Natural killer cell (primary cell): ENCODE data around the gene CACNA1C. TPM values are rescaled to one million over a fixed set of nuclear protein-coding genes. Genes with fewer than 3 reads are reported as not detected.
"Not testable (repeated sequence)": the region's sequence is repeated elsewhere in the genome, so short reads cannot be mapped to it uniquely, and the experiment has no call there.

ENCODE experiments used
- ATAC-seq, 3 donors: fragments of 150-1000 bp in 2 of 3; fragments of 200-7000 bp in 1 of 3; cut with Tn5 transposase; 1 replicate in 1 of 3; 2 replicates in 2 of 3; pipeline ENCODE4 v1.10.0; 2021; ENCODE audit warnings: mild to moderate bottlenecking in 2 of 3, moderate library complexity in 2 of 3
- DNase-seq, 2 donors: peaks; one replicate each; pipeline versions ENCODE4 v3.0.0 to v3.0.0-alpha.2; 2013 to 2021; ENCODE audit warnings: mixed read lengths in 1 of 2
- H3K27ac ChIP-seq: one replicate; pipeline ENCODE4 v1.5.1; 2013; ENCODE audit warnings: mild to moderate bottlenecking, low read length
- H3K27me3 ChIP-seq: one replicate; pipeline ENCODE4 v1.6.1; 2013; ENCODE audit warnings: low read length; ENCODE audit not compliant: control insufficient read depth, insufficient read depth
- H3K36me3 ChIP-seq: one replicate; pipeline ENCODE4 v1.6.1; 2013; ENCODE audit warnings: low read length; ENCODE audit not compliant: control insufficient read depth, insufficient read depth
- H3K4me1 ChIP-seq: one replicate; pipeline ENCODE4 v1.6.1; 2013; ENCODE audit warnings: low read length; ENCODE audit not compliant: control insufficient read depth, insufficient read depth
- H3K4me3 ChIP-seq: one replicate; pipeline ENCODE4 v1.5.1; 2013; ENCODE audit warnings: low read length
- H3K9me3 ChIP-seq: one replicate; pipeline ENCODE4 v1.6.1; 2013; ENCODE audit warnings: low read length; ENCODE audit not compliant: control insufficient read depth, insufficient read depth
- H3K27ac Mint-ChIP-seq, 2 donors: one replicate each; pipeline ENCODE4 v1.8.0; 2022; ENCODE audit warnings: mild to moderate bottlenecking in 2 of 2, mixed read lengths in 2 of 2, moderate library complexity in 1 of 2
- H3K27me3 Mint-ChIP-seq, 2 donors: one replicate each; pipeline ENCODE4 v1.8.0; 2022; ENCODE audit warnings: low read depth in 2 of 2, mixed read lengths in 2 of 2
- H3K36me3 Mint-ChIP-seq: one replicate; pipeline ENCODE4 v1.8.0; 2022; ENCODE audit warnings: mixed read lengths
- H3K4me1 Mint-ChIP-seq, 2 donors: one replicate each; pipeline ENCODE4 v1.8.0; 2022; ENCODE audit warnings: mixed read lengths in 2 of 2
- H3K4me3 Mint-ChIP-seq: one replicate; pipeline ENCODE4 v1.8.0; 2022; ENCODE audit warnings: mild to moderate bottlenecking, moderate library complexity, mixed read lengths
- H3K9me3 Mint-ChIP-seq, 2 donors: one replicate each; pipeline ENCODE4 v1.8.0; 2022; ENCODE audit warnings: mixed read lengths in 2 of 2
- WGBS: methylation state at CpG from one replicate; pipeline ENCODE4 v1.1.7; 2013; ENCODE audit warnings: missing lambda C conversion rate; ENCODE audit not compliant: insufficient coverage; 5-methylcytosine and 5-hydroxymethylcytosine counted together
- intact Hi-C: fragments of 100-400 bp; cut with micrococcal nuclease; formaldehyde crosslinking; loops from one replicate; pipeline ENCODE4 v1.14.2; 2022
- total RNA-seq, 4 donors: library from RNA; stranded (reverse); fragments of 120-200 nt in 1 of 4; gene quantifications; one replicate each; pipeline versions ENCODE4 v1.2.3 to v1.2.4, GENCODE V29; 2013 to 2022
- TF ChIP-seq, protein P1 (sequence below): fragments of 200-600 bp; IDR thresholded peaks from one replicate; pipeline ENCODE4 v1.8.0; 2022; ENCODE audit warnings: antibody characterized with exemption

The CACNA1C gene
- total RNA-seq, 3 donors from 2014 or later (not counting 1 experiment from before 2014, with no cell fraction given): 0.07 to 0.35 (median 0.08) TPM

DNA sequence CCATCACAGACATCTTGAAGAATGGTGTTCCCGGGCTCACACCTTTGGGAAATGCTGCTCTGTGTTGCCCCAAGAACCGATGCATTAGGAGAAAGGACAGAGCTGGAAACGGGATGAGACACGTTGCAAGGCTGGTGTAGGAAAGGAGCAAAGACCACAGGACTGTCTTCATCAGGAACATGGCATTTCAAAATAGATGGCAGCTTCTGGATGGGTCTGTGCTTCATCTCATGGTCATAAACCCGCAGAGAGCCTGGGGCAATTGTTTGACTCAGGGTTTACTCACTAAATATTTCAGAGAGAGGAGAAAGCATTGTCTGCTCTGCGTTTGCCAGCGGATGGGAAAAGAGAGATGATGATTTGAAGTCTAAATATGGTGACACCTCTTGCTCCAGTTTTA is 76.3 kb downstream of the CACNA1C start:
- Histone ChIP-seq H3K36me3 (no peaks in the 10 kb centered on the region), H3K27me3 (no peaks in the 10 kb centered on the region), H3K4me3 (no peak overlapping the region), H3K4me1 (no peaks in the 10 kb centered on the region), H3K9me3 (no peaks in the 10 kb centered on the region), H3K27ac (no peak overlapping the region)
- no peak overlapping the region for H3K4me3 Mint-ChIP-seq
- peaks cover 0 to 3% of the 10 kb centered on the region in 2 donors for H3K27me3 Mint-ChIP-seq
- no peaks in the 10 kb centered on the region for H3K4me1 Mint-ChIP-seq
- intact Hi-C loops: no loop called here
- TF ChIP-seq, protein P1, sequence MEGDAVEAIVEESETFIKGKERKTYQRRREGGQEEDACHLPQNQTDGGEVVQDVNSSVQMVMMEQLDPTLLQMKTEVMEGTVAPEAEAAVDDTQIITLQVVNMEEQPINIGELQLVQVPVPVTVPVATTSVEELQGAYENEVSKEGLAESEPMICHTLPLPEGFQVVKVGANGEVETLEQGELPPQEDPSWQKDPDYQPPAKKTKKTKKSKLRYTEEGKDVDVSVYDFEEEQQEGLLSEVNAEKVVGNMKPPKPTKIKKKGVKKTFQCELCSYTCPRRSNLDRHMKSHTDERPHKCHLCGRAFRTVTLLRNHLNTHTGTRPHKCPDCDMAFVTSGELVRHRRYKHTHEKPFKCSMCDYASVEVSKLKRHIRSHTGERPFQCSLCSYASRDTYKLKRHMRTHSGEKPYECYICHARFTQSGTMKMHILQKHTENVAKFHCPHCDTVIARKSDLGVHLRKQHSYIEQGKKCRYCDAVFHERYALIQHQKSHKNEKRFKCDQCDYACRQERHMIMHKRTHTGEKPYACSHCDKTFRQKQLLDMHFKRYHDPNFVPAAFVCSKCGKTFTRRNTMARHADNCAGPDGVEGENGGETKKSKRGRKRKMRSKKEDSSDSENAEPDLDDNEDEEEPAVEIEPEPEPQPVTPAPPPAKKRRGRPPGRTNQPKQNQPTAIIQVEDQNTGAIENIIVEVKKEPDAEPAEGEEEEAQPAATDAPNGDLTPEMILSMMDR: no peak
- no peaks in the 10 kb centered on the region for H3K9me3 Mint-ChIP-seq
- H3K27ac Mint-ChIP-seq: no peak overlapping the region
- no peaks in the 10 kb centered on the region for H3K36me3 Mint-ChIP-seq
- ATAC-seq (no peak), DNase-seq (no peak)
- WGBS: 88% methylated on average over 7 of the region's 7 CpGs

DNA sequence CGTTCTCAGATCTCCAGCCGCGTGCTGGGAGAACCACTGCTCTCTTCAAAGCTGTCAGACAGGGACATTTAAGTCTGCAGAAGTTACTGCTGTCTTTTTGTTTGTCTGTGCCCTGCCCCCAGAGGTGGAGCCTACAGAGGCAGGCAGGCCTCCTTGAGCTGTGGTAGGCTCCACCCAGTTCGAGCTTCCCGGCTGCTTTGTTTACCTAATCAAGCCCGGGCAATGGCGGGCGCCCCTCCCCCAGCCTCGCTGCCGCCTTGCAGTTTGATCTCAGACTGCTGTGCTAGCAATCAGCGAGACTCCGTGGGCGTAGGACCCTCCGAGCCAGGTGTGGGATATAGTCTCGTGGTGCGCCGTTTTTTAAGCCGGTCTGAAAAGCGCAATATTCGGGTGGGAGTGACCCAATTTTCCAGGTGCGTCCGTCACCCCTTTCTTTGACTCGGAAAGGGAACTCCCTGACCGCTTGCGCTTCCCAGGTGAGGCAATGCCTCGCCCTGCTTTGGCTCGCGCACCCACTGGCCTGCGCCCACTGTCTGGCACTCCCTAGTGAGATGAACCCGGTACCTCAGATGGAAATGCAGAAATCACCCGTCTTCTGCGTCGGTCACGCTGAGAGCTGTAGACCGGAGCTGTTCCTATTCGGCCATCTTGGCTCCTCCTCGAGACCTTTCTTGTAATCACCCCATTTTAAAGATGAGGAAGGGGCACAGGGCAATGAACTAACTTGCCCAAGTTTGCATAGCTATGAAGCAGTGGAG is 83.1 kb downstream of the CACNA1C start:
- H3K4me1 ChIP-seq, intact Hi-C loops, H3K27me3 ChIP-seq, H3K9me3 ChIP-seq, H3K36me3 ChIP-seq, H3K4me3 Mint-ChIP-seq, H3K36me3 Mint-ChIP-seq, ATAC-seq, H3K4me1 Mint-ChIP-seq, H3K27me3 Mint-ChIP-seq, H3K9me3 Mint-ChIP-seq, H3K27ac ChIP-seq, DNase-seq, H3K4me3 ChIP-seq, H3K27ac Mint-ChIP-seq: not testable (repeated sequence)
- WGBS: 97% methylated on average over 13 of the region's 37 CpGs

DNA sequence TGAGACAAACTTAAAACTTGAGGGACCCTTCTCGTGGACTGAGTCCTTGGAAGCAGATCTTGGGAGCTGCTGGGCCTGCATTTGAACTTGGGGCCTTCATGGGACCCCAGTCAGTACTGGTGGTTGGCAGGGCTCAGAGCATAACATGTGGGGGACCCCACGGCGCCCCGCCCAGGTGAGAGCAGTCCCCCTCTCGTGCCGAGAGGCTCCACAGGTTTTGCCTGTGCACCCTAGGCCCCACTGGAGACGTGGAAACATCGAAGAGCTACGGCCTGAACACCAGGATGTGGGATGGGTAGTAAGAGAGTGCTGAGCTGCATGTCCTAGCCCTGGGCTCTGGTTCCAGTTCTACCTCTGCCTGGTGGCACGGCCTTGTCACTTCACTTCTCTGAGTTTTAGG is 84.1 kb downstream of the CACNA1C start:
- whole genome bisulfite sequencing: 88% methylated on average over 10 of the region's 10 CpGs
- H3K27me3 ChIP-seq: no peaks in the 10 kb centered on the region
- ATAC-seq (no peak), DNase-seq (no peak)
- intact Hi-C loops: no loop called here
- TF ChIP-seq, protein P1: no peak
- no peaks in the 10 kb centered on the region for H3K9me3 ChIP-seq
- Mint-ChIP-seq H3K36me3 (no peaks in the 10 kb centered on the region), H3K4me1 (no peaks in the 10 kb centered on the region), H3K9me3 (no peaks in the 10 kb centered on the region), H3K4me3 (no peak overlapping the region), H3K27ac (no peak overlapping the region), H3K27me3 (no peaks in the 10 kb centered on the region)
- H3K4me1 ChIP-seq: no peaks in the 10 kb centered on the region
- H3K4me3 ChIP-seq: no peak overlapping the region
- H3K36me3 ChIP-seq: no peaks in the 10 kb centered on the region
- H3K27ac ChIP-seq: no peak overlapping the region

DNA sequence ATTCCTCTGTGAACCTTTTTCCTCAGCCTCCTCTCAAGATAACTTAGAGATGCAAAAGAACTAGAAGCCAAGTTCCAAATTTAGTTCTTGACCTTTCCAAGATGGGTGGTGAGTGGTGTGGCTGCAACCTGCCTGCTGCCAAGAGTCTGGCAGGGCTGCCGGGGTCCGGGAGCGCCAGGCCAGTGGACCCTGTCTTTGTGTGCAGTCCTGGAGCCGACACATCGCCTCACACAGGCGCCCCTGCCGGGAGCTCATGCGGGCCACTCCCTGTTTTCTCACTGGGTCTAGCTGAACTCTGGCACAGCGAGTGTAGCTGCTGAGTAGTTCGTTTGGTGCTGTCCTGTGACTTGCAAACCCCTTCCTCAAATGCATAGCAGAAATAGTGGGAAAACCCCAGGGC is 84.9 kb downstream of the CACNA1C start:
- no peak overlapping the region for H3K4me3 Mint-ChIP-seq
- intact Hi-C loops: no loop called here
- H3K9me3 Mint-ChIP-seq: no peaks in the 10 kb centered on the region
- H3K4me1 Mint-ChIP-seq: no peaks in the 10 kb centered on the region
- DNase-seq (no peak), ATAC-seq (no peak)
- Histone ChIP-seq H3K36me3 (no peaks in the 10 kb centered on the region), H3K4me3 (no peak overlapping the region), H3K27ac (no peak overlapping the region), H3K27me3 (no peaks in the 10 kb centered on the region), H3K4me1 (no peaks in the 10 kb centered on the region), H3K9me3 (no peaks in the 10 kb centered on the region)
- TF ChIP-seq, protein P1: no peak
- 96% methylated on average over 10 of the region's 10 CpGs for WGBS
- H3K36me3 Mint-ChIP-seq: no peaks in the 10 kb centered on the region
- H3K27me3 Mint-ChIP-seq: peaks cover 0 to 3% of the 10 kb centered on the region in 2 donors
- no peak overlapping the region for H3K27ac Mint-ChIP-seq
